ENCODE results near the gene SLC22A25. TPM values are rescaled to one million over a fixed set of nuclear protein-coding genes. Genes with fewer than 3 reads are reported as not detected.

The SLC22A25 gene
- polyA plus RNA-seq, 1 of the 3 experiments (the other 2 are of a cell fraction) = not detected

- no peaks in the 10 kb centered on the region for H3K9me2 ChIP-seq
- H3K27ac ChIP-seq (ENCODE audit: low read depth in 2 of 2, low read length in 1 of 2) = no peak overlapping the region
- no peaks in the 10 kb centered on the region for H3F3A ChIP-seq (replicated peaks; ENCODE audit: insufficient read depth)
- ChIA-PET CTCF (no interaction called here), POLR2A (no interaction called here)
- H2AFZ ChIP-seq (ENCODE audit: low read depth) = no peak overlapping the region
- no peak overlapping the region for H3K9ac ChIP-seq
- H3K4me3 ChIP-seq (ENCODE audit: low read depth in 2 of 2, low read length in 1 of 2) = no peak overlapping the region
- DNase-seq = no peak
- H4K20me1 ChIP-seq (ENCODE audit: insufficient read depth) = no peaks in the 10 kb centered on the region
- WGBS (ENCODE audit: low lambda C conversion rate) = 6% methylated on average over 4 of the region's 4 CpGs
- no peaks in the 10 kb centered on the region for H3K27me3 ChIP-seq (ENCODE audit: insufficient read depth)
- no peaks in the 10 kb centered on the region for H3K9me3 ChIP-seq
- H3K79me2 ChIP-seq (ENCODE audit: insufficient read depth) = no peaks in the 10 kb centered on the region
- TF ChIP-seq RAD21 (IDR thresholded peaks at IDR 0.05; ENCODE audit: low read length) (no peak), GATA2 (CRISPR knock-in tag; IDR thresholded peaks at IDR 0.05) (no peak), YY1 (IDR thresholded peaks at IDR 0.05; ENCODE audit: low read depth) (no peak), RFX5 (IDR thresholded peaks at IDR 0.05; ENCODE audit: low read length) (no peak), EP300 (IDR thresholded peaks at IDR 0.05; ENCODE audit: borderline replicate concordance in 1 of 2, low read depth in 1 of 2, low read length in 1 of 2) (no peak), FOXJ3 (CRISPR knock-in tag; IDR thresholded peaks at IDR 0.05) (no peak), GABPA (IDR thresholded peaks at IDR 0.05; ENCODE audit: low read depth) (no peak), ELF1 (IDR thresholded peaks at IDR 0.05) (no peak), FOXM1 (IDR thresholded peaks at IDR 0.05; ENCODE audit: low read depth) (no peak), RCOR1 (IDR thresholded peaks at IDR 0.05; ENCODE audit: low read length) (no peak), MEF2A (IDR thresholded peaks at IDR 0.05; ENCODE audit: borderline replicate concordance, low read depth) (no peak), TAF1 (IDR thresholded peaks at IDR 0.05; ENCODE audit: borderline replicate concordance, low read depth, low read length) (no peak), MXI1 (IDR thresholded peaks at IDR 0.05; ENCODE audit: low read depth, low read length) (no peak), REST (IDR thresholded peaks at IDR 0.05; ENCODE audit: low read depth, low read length) (no peak), NRF1 (IDR thresholded peaks at IDR 0.05; ENCODE audit: low read depth, low read length) (no peak), IRF3 (IDR thresholded peaks at IDR 0.05; ENCODE audit: low read depth, low read length) (no peak)
- TF ChIP-seq, protein P1, sequence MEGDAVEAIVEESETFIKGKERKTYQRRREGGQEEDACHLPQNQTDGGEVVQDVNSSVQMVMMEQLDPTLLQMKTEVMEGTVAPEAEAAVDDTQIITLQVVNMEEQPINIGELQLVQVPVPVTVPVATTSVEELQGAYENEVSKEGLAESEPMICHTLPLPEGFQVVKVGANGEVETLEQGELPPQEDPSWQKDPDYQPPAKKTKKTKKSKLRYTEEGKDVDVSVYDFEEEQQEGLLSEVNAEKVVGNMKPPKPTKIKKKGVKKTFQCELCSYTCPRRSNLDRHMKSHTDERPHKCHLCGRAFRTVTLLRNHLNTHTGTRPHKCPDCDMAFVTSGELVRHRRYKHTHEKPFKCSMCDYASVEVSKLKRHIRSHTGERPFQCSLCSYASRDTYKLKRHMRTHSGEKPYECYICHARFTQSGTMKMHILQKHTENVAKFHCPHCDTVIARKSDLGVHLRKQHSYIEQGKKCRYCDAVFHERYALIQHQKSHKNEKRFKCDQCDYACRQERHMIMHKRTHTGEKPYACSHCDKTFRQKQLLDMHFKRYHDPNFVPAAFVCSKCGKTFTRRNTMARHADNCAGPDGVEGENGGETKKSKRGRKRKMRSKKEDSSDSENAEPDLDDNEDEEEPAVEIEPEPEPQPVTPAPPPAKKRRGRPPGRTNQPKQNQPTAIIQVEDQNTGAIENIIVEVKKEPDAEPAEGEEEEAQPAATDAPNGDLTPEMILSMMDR (IDR thresholded peaks at IDR 0.05) = no peak
- TF ChIP-seq, protein P2, sequence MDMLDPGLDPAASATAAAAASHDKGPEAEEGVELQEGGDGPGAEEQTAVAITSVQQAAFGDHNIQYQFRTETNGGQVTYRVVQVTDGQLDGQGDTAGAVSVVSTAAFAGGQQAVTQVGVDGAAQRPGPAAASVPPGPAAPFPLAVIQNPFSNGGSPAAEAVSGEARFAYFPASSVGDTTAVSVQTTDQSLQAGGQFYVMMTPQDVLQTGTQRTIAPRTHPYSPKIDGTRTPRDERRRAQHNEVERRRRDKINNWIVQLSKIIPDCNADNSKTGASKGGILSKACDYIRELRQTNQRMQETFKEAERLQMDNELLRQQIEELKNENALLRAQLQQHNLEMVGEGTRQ (IDR thresholded peaks at IDR 0.05; ENCODE audit: borderline replicate concordance, low read depth, low read length) = no peak
- H3K36me3 ChIP-seq (replicated peaks in 1 of 2; ENCODE audit: control insufficient read depth in 1 of 2, insufficient read depth in 2 of 2, low read length in 1 of 2) = no peaks in the 10 kb centered on the region
- H3K4me2 ChIP-seq = no peak overlapping the region
- H3K4me1 ChIP-seq (ENCODE audit: control insufficient read depth in 1 of 2, insufficient read depth in 2 of 2, low read depth in 1 of 2, low read length in 1 of 2) = no peaks in the 10 kb centered on the region
These were observed 46.9 kb upstream of the SLC22A25 start for GRCh38 chr11:63290285-63290684.

All from SK-N-SH (cell line).